ENCODE measurements around the gene TULP3. TPM values are rescaled to one million over a fixed set of nuclear protein-coding genes. Genes with fewer than 3 reads are reported as not detected.

Gene TULP3
- total and polyA plus RNA-seq, 2 of the 8 experiments (the other 6 are each of a cell fraction or from before 2014, with no cell fraction given): 18.4 to 21.2 TPM

GRCh38 chr12:2944401-2945047 is 53.8 kb downstream of the TULP3 start (continued):
- TF ChIP-seq ATF2 (IDR thresholded peaks at IDR 0.05; ENCODE audit: low read length): no peak
